Activated CD8-positive, alpha-beta memory T cell treated with anti-CD3 and anti-CD28 coated beads for 1 hour (primary cell): ENCODE data around the gene JARID2.

ENCODE experiments used
- DNase-seq, 2 donors: peaks; one replicate each; pipeline ENCODE4 v3.0.0-alpha.2; 2020; ENCODE audit warnings: low read depth in 1 of 2; ENCODE audit errors: extremely low read depth in 1 of 2

The JARID2 gene

DNA sequence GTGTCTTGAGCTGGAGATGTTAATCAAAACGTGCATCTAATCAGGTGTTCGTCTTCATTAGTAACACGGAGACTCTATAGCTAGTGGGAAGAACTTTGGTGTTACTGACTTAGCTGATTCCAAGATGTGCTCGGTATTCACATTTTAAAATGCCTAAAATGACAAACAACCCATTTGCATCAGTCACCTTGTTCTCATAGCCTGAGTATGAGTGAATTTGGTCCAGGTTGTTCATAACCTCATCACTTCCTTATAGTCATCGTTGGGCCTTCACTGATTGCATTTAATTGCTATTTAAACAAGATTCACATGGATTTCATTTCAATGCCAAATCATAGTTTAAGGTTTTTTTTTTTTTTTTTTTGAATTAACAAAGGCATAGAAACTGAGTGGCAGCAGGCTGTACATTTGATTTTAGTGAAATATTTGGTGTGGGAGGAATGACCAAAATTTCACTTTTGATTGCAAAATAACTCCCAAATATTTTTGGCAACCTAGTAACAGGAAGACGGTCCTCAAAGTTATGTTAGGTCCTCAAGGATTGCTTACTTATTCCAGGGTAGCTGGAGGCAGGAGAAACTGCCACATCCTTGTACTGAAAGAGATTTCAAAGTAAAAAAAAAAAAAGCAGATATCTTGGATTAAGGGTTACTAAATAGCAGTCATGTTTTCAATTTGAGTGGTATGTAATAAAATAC is 104.7 kb downstream of the JARID2 start:
- no peak for DNase-seq

DNA sequence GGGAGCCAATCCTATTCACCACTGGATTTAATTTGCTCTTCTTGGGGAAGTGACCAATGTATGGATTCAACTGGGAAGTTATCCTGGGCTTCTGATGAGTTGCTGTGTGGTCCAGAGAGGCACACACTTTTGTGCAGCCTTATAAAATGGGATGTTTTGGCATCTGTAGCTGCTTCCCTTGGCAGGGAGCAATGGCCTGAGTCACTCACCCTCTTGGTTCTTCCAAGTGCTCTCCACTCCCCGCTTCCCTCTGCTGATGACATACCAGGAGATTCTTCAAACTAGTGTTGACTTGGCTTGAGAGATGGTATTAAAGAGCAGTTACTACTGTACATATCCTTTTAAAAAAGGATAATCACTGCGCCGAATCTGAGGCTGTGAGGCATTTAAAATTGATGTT is 105.8 kb downstream of the JARID2 start:
- no peak for DNase-seq

- DNase-seq = no peak
Measured at GRCh38 chr6:15352220-15352619, 106.4 kb downstream of the JARID2 start.

- DNase-seq = no peak
Measured at GRCh38 chr6:15352845-15353244, 107.0 kb downstream of the JARID2 start.

DNA sequence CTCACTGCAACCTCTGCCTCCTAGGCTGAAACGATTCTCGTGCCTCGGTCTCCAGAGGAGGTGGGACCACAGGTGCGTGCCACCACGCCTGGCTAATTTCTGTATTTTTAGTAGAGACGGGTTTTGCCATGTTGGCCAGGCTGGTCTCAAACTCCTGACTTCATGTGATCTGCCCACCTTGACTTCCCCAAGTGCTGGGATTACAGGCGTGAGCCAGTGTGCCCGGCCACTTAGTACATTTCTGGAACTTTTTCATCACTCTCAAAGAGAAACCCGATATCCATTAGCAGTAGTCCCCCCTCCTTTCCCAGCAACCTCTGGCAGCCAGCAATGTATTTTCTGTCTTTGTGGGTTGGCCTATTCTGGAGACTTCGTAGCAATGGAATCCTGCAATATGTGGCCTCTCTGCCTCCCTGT is 109.8 kb downstream of the JARID2 start:
- no peak for DNase-seq

DNA sequence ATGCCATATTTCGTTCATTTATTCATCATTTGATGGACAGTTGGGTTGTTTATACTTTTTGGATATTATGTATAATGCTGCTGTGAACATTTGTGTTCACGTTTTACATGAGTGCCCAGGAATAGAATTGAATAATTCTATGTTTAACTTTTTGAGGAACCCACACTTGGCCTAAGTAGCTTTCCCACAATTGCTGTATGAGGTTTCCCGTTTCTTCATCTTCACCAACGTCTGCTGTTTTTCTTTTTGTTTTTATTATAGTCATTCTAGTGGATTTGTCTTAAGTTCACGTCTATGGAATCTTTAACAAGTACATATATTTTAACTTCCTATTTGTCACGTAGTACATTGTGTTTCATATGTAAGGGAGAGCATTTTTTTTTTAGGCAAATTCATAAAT is 110.3 kb downstream of the JARID2 start:
- DNase-seq = no peak

DNA sequence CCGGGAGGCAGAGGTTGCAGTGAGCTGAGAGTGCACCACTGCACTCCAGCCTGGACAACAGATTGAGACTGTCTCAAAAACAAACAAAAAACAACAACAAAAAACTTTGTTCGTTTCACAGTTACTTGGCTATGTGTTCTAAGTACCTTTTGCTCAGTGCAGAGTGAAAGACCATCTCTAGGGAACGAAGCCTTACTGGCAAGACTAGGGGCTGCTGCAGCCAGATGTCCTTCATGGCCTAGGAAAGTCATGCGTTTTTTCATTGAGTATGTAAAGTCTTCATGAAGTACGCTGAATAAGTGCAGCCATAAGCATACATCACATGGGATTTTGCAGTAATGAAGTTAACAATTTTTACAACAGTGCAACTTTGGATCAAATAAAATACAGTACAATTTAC is 111.1 kb downstream of the JARID2 start:
- DNase-seq = no peak

DNA sequence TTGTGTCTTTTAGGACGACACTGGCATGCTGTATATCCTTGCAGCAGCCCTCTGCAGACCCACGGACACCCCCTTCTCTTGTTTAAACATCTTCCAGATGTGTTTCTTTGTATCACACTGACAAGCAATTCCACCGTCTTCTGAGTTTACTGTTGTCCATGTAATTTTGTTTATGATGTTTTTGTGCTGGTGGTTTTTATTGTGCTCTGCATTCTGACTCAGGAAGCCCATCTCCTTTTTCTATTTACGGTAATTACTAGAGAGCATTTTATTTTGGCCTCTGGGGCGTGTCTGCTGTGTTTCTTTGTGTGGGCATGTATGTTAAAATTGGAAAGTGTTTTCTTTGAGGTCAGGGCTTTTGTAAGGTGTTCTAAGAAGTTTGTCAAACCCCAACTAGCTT is 111.9 kb downstream of the JARID2 start:
- DNase-seq = no peak

DNA sequence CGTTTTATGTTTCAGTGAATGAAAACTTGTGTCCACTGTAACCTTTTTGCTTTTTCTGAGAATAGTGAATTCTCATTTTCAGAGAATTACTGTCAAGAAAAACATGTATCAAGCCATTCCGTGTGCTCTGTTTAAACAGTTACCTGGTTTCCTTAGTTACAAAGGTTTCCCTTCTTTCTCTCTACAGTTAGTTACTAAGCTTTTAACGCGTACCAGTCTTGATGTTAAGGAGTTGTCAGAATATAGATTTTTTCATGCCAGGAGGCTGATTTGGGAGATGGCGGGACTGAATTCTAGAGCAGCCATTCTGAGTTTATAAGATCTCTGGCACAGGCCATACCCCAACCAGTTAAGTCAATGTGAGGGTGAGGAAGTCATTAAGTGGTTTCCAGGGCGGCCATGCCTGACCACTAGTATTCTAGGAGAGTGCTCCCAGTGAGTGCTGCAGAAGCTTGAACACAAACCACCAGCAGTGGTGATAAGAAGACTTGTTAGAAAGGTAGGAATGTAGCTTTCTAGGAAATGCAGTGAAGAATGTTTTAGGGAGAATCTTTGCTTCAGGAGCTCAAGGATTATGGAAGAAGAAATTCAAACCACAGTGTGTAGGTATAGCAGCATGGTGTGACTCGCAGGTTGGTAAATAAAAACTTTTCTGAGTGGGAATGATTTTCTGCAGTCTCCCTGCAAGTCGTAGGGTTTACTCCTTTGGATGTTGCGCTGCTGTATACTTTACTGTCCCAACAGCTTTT is 112.9 kb downstream of the JARID2 start:
- no peak for DNase-seq

- DNase-seq = no peak
Measured at GRCh38 chr6:15359335-15359862, 113.5 kb downstream of the JARID2 start.

- DNase-seq = no peak
Measured at GRCh38 chr6:15360300-15360699, 114.4 kb downstream of the JARID2 start.

DNA sequence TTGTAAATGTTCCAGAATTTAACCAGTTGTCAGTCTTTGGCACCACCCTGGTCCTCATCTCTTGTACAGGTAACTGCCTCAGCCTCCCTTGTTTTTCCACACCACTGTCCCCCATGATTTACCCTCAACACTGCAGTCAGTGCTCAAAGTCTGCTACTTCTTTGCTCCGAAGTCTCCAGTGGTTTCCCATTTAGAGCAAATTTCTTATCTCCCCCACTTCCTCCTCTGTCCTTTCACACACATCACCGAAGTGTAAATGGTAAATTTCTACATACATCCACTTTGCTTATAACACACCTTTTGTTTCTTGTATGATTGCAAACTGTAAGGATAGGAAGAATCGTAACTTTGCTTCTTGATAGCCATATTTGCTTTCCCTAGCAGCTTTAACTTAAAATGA is 115.3 kb downstream of the JARID2 start:
- no peak for DNase-seq

DNA sequence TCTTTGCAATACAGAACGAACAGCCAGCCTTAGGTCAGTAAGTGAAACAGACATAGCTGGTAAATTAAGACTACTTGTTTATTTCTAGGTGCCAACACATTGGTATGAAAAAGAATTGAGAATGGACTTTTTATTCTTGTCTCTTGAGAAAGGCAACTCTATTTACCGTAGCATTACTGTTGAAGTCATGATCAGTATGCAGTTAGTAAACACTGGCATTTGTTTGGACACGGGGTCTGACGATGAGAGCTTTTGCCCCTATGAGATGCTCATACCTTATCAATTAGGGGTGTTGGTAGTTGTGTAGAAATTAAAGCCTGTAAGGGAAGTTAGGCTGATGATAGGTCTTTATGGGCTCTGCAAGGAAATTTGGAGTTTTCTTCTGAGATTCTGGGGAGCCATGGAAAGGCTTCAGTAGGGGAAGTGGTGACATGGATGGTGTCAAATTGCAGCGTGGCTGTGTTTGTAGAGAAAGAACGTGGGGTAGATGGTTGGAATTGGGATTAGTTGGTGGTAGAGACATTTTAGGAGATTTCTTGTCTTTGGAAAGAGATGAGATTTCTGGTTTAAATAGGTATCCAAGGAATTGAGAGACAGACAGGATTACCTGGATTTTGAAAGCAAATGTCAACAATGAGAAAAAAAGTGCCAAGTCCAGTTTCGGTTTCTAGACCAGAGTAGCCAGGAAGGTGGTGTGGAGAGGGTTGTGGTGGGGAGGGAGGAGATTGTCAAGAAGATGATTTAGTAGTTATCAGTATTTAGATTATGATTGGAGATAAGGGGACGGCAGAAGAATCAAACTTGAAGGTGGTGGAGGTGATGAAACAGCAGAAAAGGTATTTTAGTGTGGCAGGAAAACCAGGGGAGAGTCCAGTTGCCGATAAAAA is 116.6 kb downstream of the JARID2 start:
- no peak for DNase-seq

DNA sequence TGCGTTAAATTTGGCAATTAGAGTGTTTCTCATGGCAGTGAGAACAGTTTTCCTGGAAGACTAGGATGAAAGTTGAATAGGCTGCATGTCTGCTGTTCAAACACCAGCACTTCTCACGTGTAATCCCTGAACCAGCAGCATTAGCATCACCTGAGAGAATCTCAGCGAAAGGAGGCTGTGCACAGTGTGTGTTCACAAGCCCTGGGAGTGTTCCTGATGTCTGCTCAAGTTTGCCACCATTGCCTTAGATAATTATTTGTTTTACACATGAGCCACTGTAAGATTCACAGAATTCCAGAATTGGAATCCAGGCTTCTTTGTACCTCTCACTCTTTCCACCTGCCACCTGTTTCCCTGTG is 117.3 kb downstream of the JARID2 start:
- DNase-seq = no peak

GRCh38 chr6:15363523-15364400 is 117.9 kb downstream of the JARID2 start:
- DNase-seq = no peak

DNA sequence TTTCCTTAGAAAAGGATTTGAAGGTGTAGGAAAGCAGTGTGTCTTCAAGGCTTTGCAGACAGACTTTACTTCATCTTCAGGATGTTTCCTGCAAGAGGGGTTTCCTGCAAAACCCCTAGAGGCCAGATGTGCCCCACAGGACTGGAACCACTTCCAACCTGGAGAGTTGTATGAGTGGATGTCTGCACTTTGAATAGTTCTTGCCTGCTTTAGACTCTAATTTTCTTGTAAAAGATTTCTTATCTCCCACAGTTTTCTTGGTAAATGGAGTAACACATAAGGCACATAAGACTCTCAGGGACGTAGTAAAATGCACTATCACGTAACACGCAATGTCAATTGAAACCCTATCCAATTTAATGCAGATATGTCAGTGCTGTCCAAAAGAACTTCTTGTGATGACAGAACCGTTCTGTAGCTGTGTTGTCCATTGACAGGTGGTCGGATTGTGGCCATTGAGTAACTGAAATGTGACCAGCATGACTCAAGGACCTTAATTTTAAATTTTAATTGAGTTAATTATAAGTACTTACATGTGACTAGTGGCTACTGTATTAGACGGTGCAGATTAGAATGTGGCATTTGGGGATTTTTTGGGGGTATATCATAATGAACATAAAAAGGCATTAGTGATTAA is 118.7 kb downstream of the JARID2 start:
- DNase-seq = no peak

DNA sequence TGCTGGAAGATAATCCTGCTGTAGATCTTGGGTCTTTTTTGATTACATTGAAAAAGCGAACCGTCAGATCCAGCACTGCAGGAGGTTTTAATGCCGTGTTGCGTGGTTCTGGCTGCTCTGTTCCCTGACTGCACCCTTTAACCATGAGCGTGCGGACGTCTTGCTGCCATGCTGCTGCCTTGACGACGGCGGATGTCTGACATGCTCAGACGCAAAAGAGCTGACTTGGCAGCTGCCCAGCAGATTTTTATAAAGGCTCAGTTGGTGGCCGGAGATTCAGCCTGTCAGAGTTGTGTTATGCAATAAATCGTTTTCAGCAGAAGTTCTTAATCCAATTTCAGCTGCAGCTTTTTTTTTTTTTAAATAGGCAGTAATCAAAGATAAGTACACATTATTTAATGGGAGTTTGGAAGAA is 119.4 kb downstream of the JARID2 start:
- peak; percentile 5 to 14 for DNase-seq

GRCh38 chr6:15366003-15366535 is 120.2 kb downstream of the JARID2 start:
- DNase-seq = no peak

DNA sequence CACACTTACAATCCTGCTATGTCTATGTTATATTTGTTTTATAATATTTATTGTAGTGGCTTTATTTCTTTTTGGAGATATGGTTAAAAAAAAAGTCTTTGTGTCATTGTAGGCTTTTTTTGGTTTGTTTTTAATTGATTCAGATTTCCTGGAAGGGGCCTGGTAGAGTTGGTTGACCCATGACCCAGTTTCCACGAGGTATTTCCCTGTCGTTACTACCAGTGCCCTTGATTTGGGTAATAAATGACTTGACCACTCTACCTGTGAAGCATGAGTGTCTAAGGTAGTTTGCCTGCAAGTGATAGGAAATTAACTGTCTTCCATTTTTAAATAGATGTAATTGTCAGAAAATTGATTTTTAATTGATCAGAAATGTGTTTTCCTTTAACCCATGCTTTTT is 121.0 kb downstream of the JARID2 start:
- no peak for DNase-seq

DNA sequence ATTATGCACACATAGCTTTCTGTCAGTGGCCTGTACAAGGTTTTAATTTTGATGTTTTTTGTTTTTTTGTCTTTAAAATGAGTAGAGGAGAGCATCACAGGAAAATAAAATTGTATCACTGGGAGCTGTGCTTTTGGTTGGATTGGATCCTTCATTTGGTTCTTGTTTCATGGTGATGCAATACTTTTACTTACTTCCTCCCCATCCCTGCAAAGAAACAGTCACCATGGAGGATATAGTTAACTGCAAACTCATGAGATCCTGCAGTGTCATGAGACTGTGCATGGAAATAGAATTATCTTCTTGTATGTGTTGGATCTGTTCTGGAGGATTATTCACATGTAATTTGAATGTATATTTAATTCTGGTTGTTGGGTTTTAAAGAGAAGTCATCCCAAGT is 122.3 kb downstream of the JARID2 start:
- no peak for DNase-seq
